Glutamatergic neuron (in vitro differentiated cells): Measurements from ENCODE around the gene NOP16. TPM values are rescaled to one million over a fixed set of nuclear protein-coding genes. Genes with fewer than 3 reads are reported as not detected.

Experiments
- DNase-seq: peaks from one replicate; pipeline ENCODE4 v3.0.0; 2022
- H3K27ac Mint-ChIP-seq: one replicate; pipeline ENCODE4 v1.8.0; 2020; ENCODE audit warnings: mild to moderate bottlenecking, mixed read lengths, inconsistent platforms; ENCODE audit not compliant: unreplicated experiment
- H3K27me3 Mint-ChIP-seq: one replicate; pipeline ENCODE4 v1.8.0; 2020; ENCODE audit warnings: mild to moderate bottlenecking, moderate library complexity, mixed read lengths, inconsistent platforms; ENCODE audit not compliant: unreplicated experiment
- H3K36me3 Mint-ChIP-seq: one replicate; pipeline ENCODE4 v1.8.0; 2020; ENCODE audit warnings: mild to moderate bottlenecking, mixed read lengths, inconsistent platforms; ENCODE audit not compliant: unreplicated experiment
- H3K4me1 Mint-ChIP-seq: one replicate; pipeline ENCODE4 v1.8.0; 2020; ENCODE audit warnings: mild to moderate bottlenecking, low read depth, mixed read lengths, inconsistent platforms; ENCODE audit not compliant: unreplicated experiment
- H3K4me3 Mint-ChIP-seq: one replicate; pipeline ENCODE4 v1.8.0; 2020; ENCODE audit warnings: mild to moderate bottlenecking, mixed read lengths, inconsistent platforms; ENCODE audit not compliant: unreplicated experiment
- H3K9me3 Mint-ChIP-seq: one replicate; pipeline ENCODE4 v1.8.0; 2020; ENCODE audit warnings: mild to moderate bottlenecking, moderate library complexity, mixed read lengths, inconsistent platforms; ENCODE audit not compliant: unreplicated experiment
- total RNA-seq: library from RNA; stranded (reverse); fragmentation: NEBNext Ultra II Directional; extraction: Animal tissue kit (Norgen Biotek cat#: 25700); gene quantifications from one replicate; pipeline ENCODE4 v1.2.1, GENCODE V29; 2021; ENCODE audit not compliant: unreplicated experiment
- TF ChIP-seq, protein P1 (sequence below): fragments of 200-600 bp; sonication (generic); IDR thresholded peaks from one replicate; pipeline ENCODE4 v1.5.0; 2021; ENCODE audit not compliant: partially characterized antibody, unreplicated experiment

The NOP16 gene
- total RNA-seq, 1 donor from 2014 or later, result 18.6 TPM

DNA sequence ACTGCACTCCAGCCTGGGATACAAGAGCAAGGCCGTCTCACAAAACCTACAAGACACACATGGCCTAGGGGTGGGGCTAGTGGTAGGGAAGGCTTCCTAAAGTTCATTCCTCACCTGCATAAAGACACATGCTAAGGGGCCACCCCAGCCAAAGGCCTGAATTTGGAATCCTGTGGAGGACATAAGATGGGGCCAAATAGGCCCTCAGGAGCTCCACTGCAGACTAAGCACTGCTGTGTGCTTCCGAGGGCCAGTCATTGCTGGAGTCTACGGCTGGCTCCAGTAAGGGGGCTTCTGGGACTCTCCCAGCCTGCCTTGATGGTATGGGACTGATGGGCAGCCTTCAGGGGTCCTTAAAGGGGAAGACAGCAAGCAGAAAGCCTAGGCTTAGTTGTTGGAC, 5.7 kb downstream of the NOP16 start:
- H3K4me3 Mint-ChIP-seq, result no peak overlapping the region
- no peak overlapping the region for H3K27ac Mint-ChIP-seq
- H3K36me3 Mint-ChIP-seq, result no peaks in the 10 kb centered on the region
- peaks cover under 1% of the 10 kb centered on the region for H3K9me3 Mint-ChIP-seq
- H3K27me3 Mint-ChIP-seq, result peaks cover under 1% of the 10 kb centered on the region
- H3K4me1 Mint-ChIP-seq, result peaks cover 6% of the 10 kb centered on the region
- TF ChIP-seq, protein P1, sequence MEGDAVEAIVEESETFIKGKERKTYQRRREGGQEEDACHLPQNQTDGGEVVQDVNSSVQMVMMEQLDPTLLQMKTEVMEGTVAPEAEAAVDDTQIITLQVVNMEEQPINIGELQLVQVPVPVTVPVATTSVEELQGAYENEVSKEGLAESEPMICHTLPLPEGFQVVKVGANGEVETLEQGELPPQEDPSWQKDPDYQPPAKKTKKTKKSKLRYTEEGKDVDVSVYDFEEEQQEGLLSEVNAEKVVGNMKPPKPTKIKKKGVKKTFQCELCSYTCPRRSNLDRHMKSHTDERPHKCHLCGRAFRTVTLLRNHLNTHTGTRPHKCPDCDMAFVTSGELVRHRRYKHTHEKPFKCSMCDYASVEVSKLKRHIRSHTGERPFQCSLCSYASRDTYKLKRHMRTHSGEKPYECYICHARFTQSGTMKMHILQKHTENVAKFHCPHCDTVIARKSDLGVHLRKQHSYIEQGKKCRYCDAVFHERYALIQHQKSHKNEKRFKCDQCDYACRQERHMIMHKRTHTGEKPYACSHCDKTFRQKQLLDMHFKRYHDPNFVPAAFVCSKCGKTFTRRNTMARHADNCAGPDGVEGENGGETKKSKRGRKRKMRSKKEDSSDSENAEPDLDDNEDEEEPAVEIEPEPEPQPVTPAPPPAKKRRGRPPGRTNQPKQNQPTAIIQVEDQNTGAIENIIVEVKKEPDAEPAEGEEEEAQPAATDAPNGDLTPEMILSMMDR, result no peak
- no peak for DNase-seq

DNA sequence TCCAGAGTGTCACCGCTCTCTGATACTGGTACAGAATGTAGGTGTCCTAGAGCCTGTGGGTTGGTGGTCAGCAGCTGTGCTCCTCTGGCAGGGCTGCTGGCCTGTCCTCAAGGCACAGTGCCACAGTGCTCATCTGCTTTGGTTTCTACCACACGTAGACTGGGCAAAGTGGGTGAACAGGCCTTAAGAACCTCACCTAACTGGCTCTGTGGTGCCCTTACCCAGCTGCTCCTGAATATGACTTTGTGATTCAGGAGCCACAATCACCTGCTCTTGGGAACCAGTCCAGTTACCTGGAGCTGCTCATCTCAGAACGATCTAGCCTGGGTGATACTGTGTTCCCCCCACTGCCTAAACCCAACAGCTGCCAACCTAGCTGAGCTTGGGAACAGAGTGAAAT, 6.4 kb downstream of the NOP16 start:
- no peaks in the 10 kb centered on the region for H3K9me3 Mint-ChIP-seq
- TF ChIP-seq, protein P1, result no peak
- H3K4me1 Mint-ChIP-seq, result peaks cover 1% of the 10 kb centered on the region
- H3K4me3 Mint-ChIP-seq, result no peak overlapping the region
- no peak overlapping the region for H3K27ac Mint-ChIP-seq
- no peak for DNase-seq
- H3K27me3 Mint-ChIP-seq, result no peaks in the 10 kb centered on the region
- no peaks in the 10 kb centered on the region for H3K36me3 Mint-ChIP-seq

DNA sequence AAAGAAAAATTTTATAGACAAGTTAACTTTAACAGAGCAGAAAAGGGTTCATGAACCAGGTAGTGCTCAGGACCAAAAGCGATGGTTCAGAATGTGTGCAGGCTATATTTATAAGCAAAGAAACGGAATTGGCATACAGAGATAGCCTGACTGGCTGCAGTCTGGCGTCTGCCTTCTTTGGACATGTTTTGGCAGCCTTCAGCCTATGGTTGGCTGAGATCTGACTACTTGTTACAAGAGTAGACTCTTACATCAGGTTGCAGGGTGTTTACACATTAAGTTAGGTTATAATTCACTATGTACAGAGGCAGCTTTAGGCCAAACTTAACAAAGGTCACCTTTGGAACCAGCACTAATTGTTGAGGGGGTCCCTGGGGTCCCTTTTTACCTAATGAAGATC, 7.0 kb downstream of the NOP16 start:
- TF ChIP-seq, protein P1, result no peak
- Mint-ChIP-seq H3K4me3 (no peak overlapping the region), H3K36me3 (no peaks in the 10 kb centered on the region), H3K27me3 (no peaks in the 10 kb centered on the region), H3K4me1 (no peaks in the 10 kb centered on the region), H3K9me3 (no peaks in the 10 kb centered on the region), H3K27ac (no peak overlapping the region)
- no peak for DNase-seq

DNA sequence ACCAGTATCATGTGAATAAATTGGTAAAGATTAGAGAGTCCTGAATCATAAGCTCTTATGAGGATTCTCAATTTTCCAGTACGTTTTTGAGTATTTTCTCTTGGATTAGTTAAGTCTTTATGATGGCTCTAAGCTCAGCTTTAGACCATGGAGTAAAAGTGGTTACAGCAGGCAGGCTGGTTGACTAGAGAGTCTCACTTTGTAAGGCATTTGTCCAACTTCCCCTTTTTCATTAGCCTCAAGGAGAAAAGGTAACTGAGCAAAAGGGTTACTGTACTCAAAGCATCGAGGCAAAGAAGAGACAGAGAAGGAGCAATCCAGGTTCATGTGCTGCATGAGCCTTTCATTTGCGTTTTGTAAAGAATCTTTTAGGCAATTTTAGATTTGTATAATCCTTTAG, 8.5 kb downstream of the NOP16 start:
- Mint-ChIP-seq H3K9me3 (no peaks in the 10 kb centered on the region), H3K27ac (no peak overlapping the region), H3K36me3 (no peaks in the 10 kb centered on the region)

DNA sequence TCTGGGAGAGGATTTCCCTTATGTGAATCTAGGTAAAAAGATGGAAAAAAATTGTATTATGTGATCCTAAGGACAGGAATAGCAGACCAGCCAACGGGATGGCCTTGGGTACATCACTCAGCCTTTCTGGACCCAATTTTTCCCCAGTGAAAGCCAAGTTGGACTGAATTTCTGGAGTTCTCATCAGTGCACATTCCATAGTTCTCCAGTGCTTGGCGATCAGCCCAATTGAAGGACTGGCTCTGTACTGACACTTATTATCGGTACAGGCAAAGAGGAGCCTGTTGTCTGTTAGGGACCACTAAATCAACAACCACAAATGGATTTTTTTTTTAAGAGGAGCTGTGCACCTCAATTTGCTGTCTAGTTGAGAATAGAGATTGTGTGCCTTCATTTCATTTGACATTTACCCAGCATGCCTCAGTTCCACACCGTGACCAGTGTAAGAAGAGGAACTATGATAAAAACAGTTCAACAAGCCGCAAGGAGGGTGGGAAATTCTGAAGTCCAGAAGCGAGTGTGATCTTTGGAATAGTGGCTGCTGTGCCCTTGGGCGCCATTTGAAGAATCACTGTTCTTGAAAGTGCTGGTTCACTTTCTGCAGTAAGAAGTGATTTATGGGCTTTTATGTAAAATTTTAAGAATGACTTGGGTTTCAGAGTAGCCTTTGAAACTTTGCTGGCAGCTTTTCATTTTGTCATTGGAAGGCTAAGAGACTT, 15.1 kb downstream of the NOP16 start:
- TF ChIP-seq, protein P1, result no peak

More for the DNA sequence above, 8.5 kb downstream of the NOP16 start:
- Mint-ChIP-seq H3K27me3 (no peaks in the 10 kb centered on the region), H3K4me1 (no peaks in the 10 kb centered on the region), H3K4me3 (no peak overlapping the region)
- no peak for DNase-seq
- TF ChIP-seq, protein P1, result no peak

More for the DNA sequence above, 15.1 kb downstream of the NOP16 start:
- H3K27ac Mint-ChIP-seq, result no peak overlapping the region
- no peak for DNase-seq
- no peaks in the 10 kb centered on the region for H3K4me1 Mint-ChIP-seq
- no peak overlapping the region for H3K4me3 Mint-ChIP-seq
- H3K36me3 Mint-ChIP-seq, result no peaks in the 10 kb centered on the region
- H3K27me3 Mint-ChIP-seq, result no peaks in the 10 kb centered on the region
- peaks cover 3% of the 10 kb centered on the region for H3K9me3 Mint-ChIP-seq
